ENCODE results near the gene RMDN2.
"Not testable (repeated sequence)": the region's sequence is repeated elsewhere in the genome, so short reads cannot be mapped to it uniquely, and the experiment has no call there.

Gene RMDN2

GRCh38 chr2:37992601-37993000, 67.5 kb downstream of the RMDN2 start:
- DNase-seq (ENCODE audit: low read depth): no peak

- no peak for DNase-seq (ENCODE audit: low read depth)
Observed at GRCh38 chr2:37993143-37993542, 68.1 kb downstream of the RMDN2 start.

- DNase-seq (ENCODE audit: low read depth): no peak
Observed at GRCh38 chr2:37997629-37998028, 72.5 kb downstream of the RMDN2 start.

GRCh38 chr2:38000485-38001222, 75.6 kb downstream of the RMDN2 start:
- DNase-seq (ENCODE audit: low read depth): no peak

- not testable (repeated sequence) for DNase-seq (ENCODE audit: low read depth)
Observed at GRCh38 chr2:38010187-38010586, 85.1 kb downstream of the RMDN2 start.

GRCh38 chr2:38010995-38011394, 85.9 kb downstream of the RMDN2 start:
- no peak for DNase-seq (ENCODE audit: low read depth)

GRCh38 chr2:38013158-38013752, 88.2 kb downstream of the RMDN2 start:
- DNase-seq (ENCODE audit: low read depth): peak; percentile 49

GRCh38 chr2:38016219-38016618, 91.1 kb downstream of the RMDN2 start:
- no peak for DNase-seq (ENCODE audit: low read depth)

GRCh38 chr2:38017836-38018235, 92.7 kb downstream of the RMDN2 start:
- DNase-seq (ENCODE audit: low read depth): no peak

GRCh38 chr2:38020359-38021069, 95.4 kb downstream of the RMDN2 start:
- DNase-seq (ENCODE audit: low read depth): not testable (repeated sequence)

GRCh38 chr2:38021589-38021988, 96.5 kb downstream of the RMDN2 start:
- DNase-seq (ENCODE audit: low read depth): no peak

- DNase-seq (ENCODE audit: low read depth): no peak
Observed at GRCh38 chr2:38026846-38027245, 101.8 kb downstream of the RMDN2 start.

- no peak for DNase-seq (ENCODE audit: low read depth)
Observed at GRCh38 chr2:38028829-38029228, 103.7 kb downstream of the RMDN2 start.

GRCh38 chr2:38029512-38029911, 104.4 kb downstream of the RMDN2 start:
- no peak for DNase-seq (ENCODE audit: low read depth)

GRCh38 chr2:38030635-38031355, 105.7 kb downstream of the RMDN2 start:
- DNase-seq (ENCODE audit: low read depth): no peak

- DNase-seq (ENCODE audit: low read depth): no peak
Observed at GRCh38 chr2:38032946-38033345, 107.9 kb downstream of the RMDN2 start.

GRCh38 chr2:38033646-38034045, 108.6 kb downstream of the RMDN2 start:
- no peak for DNase-seq (ENCODE audit: low read depth)

- no peak for DNase-seq (ENCODE audit: low read depth)
Observed at GRCh38 chr2:38035968-38036367, 110.9 kb downstream of the RMDN2 start.

GRCh38 chr2:38037325-38037724, 112.2 kb downstream of the RMDN2 start:
- no peak for DNase-seq (ENCODE audit: low read depth)

- no peak for DNase-seq (ENCODE audit: low read depth)
Observed at GRCh38 chr2:38037757-38038621, 112.9 kb downstream of the RMDN2 start.

GRCh38 chr2:38038682-38039081, 113.6 kb downstream of the RMDN2 start:
- DNase-seq (ENCODE audit: low read depth): no peak
